DOHH2 (cell line): ENCODE results near the gene SNRPB2.

Experiments used
- H3F3A ChIP-seq: fragments of 200-600 bp; sonication (generic), shearing (Covaris generic); 2 replicates; pipeline ENCODE4 v1.6.0; 2016; ENCODE audit warnings: antibody characterized with exemption, mild to moderate bottlenecking; ENCODE audit not compliant: control insufficient read depth, insufficient read depth
- H3K27ac ChIP-seq: fragments of 200-600 bp; sonication (generic); 2 replicates; pipeline ENCODE4 v1.5.1; 2014; ENCODE audit warnings: low read depth, mild to moderate bottlenecking, low read length, moderate library complexity
- H3K27me3 ChIP-seq: fragments of 200-600 bp; sonication (generic); 2 replicates; pipeline ENCODE4 v1.6.1; 2014; ENCODE audit warnings: mild to moderate bottlenecking, low read length, mixed read lengths; ENCODE audit not compliant: control insufficient read depth
- H3K36me3 ChIP-seq: fragments of 200-600 bp; sonication (generic); 2 replicates; pipeline ENCODE4 v1.6.1; 2014; ENCODE audit warnings: mild to moderate bottlenecking, low read length, moderate library complexity, mixed read lengths; ENCODE audit not compliant: control insufficient read depth
- H3K4me1 ChIP-seq: fragments of 200-600 bp; sonication (generic); 2 replicates; pipeline ENCODE4 v1.6.1; 2014; ENCODE audit warnings: mild to moderate bottlenecking, low read length, mixed read lengths; ENCODE audit not compliant: control insufficient read depth
- H3K4me2 ChIP-seq: fragments of 200-600 bp; sonication (generic); 2 replicates; pipeline ENCODE4 v1.6.0; 2014; ENCODE audit warnings: mild to moderate bottlenecking, low read length, moderate library complexity
- H3K4me3 ChIP-seq: fragments of 200-600 bp; sonication (generic); 2 replicates; pipeline ENCODE4 v1.5.1; 2014; ENCODE audit warnings: mild to moderate bottlenecking, low read length, mixed read lengths
- H3K79me2 ChIP-seq: fragments of 200-600 bp; sonication (generic); 2 replicates; pipeline ENCODE4 v1.6.1; 2014; ENCODE audit warnings: mild to moderate bottlenecking, low read length, mixed read lengths; ENCODE audit not compliant: control insufficient read depth
- H3K9me2 ChIP-seq: fragments of 200-600 bp; sonication (generic); replicated peaks from 2 replicates; pipeline ENCODE4 v1.6.1; 2014; ENCODE audit warnings: mild to moderate bottlenecking, low read length, mixed read lengths; ENCODE audit not compliant: control insufficient read depth
- H3K9me3 ChIP-seq: fragments of 200-600 bp; sonication (generic); 2 replicates; pipeline ENCODE4 v1.6.1; 2014; ENCODE audit warnings: antibody characterized with exemption, low read length, mixed read lengths; ENCODE audit not compliant: control insufficient read depth, insufficient read depth
- H4K20me1 ChIP-seq: fragments of 200-600 bp; sonication (generic); 2 replicates; pipeline ENCODE4 v1.6.0; 2014; ENCODE audit warnings: low read depth, mild to moderate bottlenecking, antibody characterized with exemption, low read length, moderate library complexity; ENCODE audit not compliant: control insufficient read depth, insufficient read depth
- EZH2phosphoT487 ChIP-seq: fragments of 200-600 bp; sonication (generic); IDR thresholded peaks from 2 replicates; pipeline ENCODE4 v1.6.1; 2017; ENCODE audit warnings: borderline replicate concordance, mild to moderate bottlenecking, antibody characterized with exemption, low read length, moderate library complexity, mixed read lengths
- TF ChIP-seq, protein P1 (sequence below): fragments of 200-600 bp; sonication (generic); IDR thresholded peaks from one replicate; pipeline ENCODE4 v1.5.1; 2014; ENCODE audit warnings: antibody characterized with exemption, mild to moderate bottlenecking, low read depth, low read length; ENCODE audit not compliant: poor library complexity, severe bottlenecking

The SNRPB2 gene

DNA sequence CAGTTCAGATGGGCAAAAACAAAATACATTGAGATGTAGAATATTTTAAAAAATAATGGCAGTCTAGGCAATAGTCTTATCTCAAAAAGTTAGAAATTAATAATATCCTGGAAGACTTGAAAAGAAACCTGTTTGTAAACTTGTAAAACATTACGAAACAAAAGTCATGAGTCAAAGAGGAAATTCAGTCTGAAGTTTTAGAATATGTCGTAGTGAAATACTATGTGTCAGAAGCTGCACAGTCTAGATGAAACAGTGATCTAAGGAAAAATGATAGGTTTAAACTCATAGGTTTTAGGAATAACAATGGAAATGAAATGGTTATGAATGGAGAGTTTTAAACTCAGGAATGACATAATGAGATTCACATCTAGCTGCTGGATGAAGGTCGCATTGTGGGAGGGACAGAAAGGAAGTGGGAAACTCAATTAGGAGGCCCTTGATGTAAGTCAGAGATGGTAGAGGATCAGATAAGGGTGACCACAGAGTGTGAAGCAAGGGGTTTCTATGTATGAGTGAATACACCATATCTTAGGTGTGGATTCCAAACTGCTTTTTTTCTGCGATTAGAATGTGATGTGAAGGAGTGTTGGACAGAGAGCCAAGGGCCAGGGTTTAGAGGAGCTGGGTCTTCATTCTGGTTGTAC lies 2.8 kb downstream of the SNRPB2 start:
- H3K27me3 ChIP-seq, result no peaks in the 10 kb centered on the region
- peaks cover 63% of the 10 kb centered on the region for H3K79me2 ChIP-seq
- H3K36me3 ChIP-seq, result peaks cover 76% of the 10 kb centered on the region
- H3K4me3 ChIP-seq, result no peak overlapping the region
- TF ChIP-seq, protein P1, sequence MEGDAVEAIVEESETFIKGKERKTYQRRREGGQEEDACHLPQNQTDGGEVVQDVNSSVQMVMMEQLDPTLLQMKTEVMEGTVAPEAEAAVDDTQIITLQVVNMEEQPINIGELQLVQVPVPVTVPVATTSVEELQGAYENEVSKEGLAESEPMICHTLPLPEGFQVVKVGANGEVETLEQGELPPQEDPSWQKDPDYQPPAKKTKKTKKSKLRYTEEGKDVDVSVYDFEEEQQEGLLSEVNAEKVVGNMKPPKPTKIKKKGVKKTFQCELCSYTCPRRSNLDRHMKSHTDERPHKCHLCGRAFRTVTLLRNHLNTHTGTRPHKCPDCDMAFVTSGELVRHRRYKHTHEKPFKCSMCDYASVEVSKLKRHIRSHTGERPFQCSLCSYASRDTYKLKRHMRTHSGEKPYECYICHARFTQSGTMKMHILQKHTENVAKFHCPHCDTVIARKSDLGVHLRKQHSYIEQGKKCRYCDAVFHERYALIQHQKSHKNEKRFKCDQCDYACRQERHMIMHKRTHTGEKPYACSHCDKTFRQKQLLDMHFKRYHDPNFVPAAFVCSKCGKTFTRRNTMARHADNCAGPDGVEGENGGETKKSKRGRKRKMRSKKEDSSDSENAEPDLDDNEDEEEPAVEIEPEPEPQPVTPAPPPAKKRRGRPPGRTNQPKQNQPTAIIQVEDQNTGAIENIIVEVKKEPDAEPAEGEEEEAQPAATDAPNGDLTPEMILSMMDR, result no peak
- H4K20me1 ChIP-seq, result 0 out of 2 replicates have a peak, but pooled peaks cover 5% of the 10 kb centered on the region
- H3K4me2 ChIP-seq, result no peak overlapping the region
- H3K4me1 ChIP-seq, result peaks cover 18% of the 10 kb centered on the region
- peaks cover 8% of the 10 kb centered on the region for H3K9me3 ChIP-seq
- no peaks in the 10 kb centered on the region for H3F3A ChIP-seq
- H3K27ac ChIP-seq, result no peak overlapping the region
- no peaks in the 10 kb centered on the region for H3K9me2 ChIP-seq

DNA sequence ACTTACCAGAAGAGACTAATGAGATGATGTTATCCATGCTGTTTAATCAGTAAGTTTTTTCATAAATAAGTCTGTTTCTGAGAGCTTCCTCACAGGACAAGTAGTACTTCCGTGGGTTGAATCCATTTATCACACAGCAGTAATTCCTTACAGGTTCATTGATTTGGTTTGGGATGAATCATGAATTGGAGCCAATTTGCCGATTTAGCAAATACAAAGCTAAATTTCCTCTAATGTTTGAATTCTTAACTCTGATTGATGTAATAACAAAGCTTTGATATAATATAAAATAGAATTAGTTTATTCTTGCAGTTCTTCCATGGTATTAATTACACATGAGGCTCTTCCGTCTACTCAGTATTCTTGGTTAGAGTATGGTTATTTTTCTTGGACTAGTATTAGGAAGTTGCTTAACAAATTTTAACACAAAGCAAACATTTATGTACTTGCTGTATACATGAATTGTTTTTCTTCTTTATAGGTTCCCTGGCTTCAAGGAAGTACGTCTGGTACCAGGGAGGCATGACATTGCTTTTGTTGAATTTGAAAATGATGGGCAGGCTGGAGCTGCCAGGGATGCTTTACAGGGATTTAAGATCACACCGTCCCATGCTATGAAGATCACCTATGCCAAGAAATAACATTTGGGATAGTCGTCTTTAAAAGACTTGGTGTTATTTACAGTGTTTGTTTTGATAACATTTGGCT lies 10.7 kb downstream of the SNRPB2 start:
- H3K4me3 ChIP-seq, result no peak overlapping the region
- H3K36me3 ChIP-seq, result peaks cover 57% of the 10 kb centered on the region
- H3K4me1 ChIP-seq, result no peaks in the 10 kb centered on the region
- no peak for TF ChIP-seq EZH2phosphoT487
- TF ChIP-seq, protein P1, result no peak
- no peak overlapping the region for H3K4me2 ChIP-seq
- no peaks in the 10 kb centered on the region for H4K20me1 ChIP-seq
- H3K79me2 ChIP-seq, result peaks cover 9% of the 10 kb centered on the region
- H3K9me2 ChIP-seq, result no peaks in the 10 kb centered on the region
- H3F3A ChIP-seq, result no peaks in the 10 kb centered on the region
- no peaks in the 10 kb centered on the region for H3K27me3 ChIP-seq
- H3K27ac ChIP-seq, result no peak overlapping the region
- no peaks in the 10 kb centered on the region for H3K9me3 ChIP-seq

DNA sequence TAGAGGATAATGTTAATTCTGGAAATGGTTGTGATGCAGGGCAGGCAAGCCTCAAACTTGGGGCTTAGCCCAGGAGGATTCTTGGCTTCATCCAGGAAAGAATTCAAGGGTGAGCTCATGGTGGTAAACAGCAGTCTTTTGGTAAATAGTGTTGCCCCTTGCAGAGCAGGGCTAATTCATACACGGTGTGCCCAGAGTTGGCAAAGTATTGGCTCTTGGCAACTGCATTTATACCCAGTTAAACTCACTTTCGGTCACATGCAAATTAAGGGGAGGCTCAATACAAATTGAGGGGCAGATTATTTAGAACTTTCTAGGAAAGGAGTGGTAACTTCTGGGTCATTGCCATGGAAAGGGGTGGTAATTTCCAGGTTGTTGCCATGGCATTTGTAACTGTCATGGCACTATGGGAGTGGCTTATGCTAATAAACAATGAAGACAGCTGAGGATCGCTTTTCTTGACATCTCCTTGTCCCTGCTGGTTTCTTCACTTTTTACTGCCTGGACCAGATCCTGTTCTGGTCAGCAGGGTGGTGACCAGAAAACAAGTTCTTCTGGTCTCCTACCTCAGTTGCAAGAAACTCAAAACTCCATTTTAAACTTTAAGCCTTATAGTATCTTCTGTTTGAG lies 14.5 kb downstream of the SNRPB2 start:
- Histone ChIP-seq H3K36me3 (peaks cover 32% of the 10 kb centered on the region), H3F3A (no peaks in the 10 kb centered on the region), H3K4me1 (no peaks in the 10 kb centered on the region), H3K27ac (no peak overlapping the region), H3K9me2 (no peaks in the 10 kb centered on the region), H4K20me1 (no peaks in the 10 kb centered on the region), H3K9me3 (no peaks in the 10 kb centered on the region), H3K79me2 (no peaks in the 10 kb centered on the region), H3K27me3 (no peaks in the 10 kb centered on the region), H3K4me2 (no peak overlapping the region), H3K4me3 (no peak overlapping the region)
- TF ChIP-seq, protein P1, result no peak
- no peak for TF ChIP-seq EZH2phosphoT487
